ENCODE results near the gene BMAL1. TPM values are rescaled to one million over a fixed set of nuclear protein-coding genes. Genes with fewer than 3 reads are reported as not detected.

The BMAL1 gene
- total and polyA plus RNA-seq, 2 of the 8 experiments (the other 6 are each of a cell fraction or from before 2014, with no cell fraction given): 6.8 to 6.9 TPM

GRCh38 chr11:13229711-13230318, 47.8 kb upstream of the BMAL1 start:
- H2AFZ ChIP-seq (ENCODE audit: low read length): no peak overlapping the region
- no peaks in the 10 kb centered on the region for H4K20me1 ChIP-seq (replicated peaks in 1 of 2; ENCODE audit: control insufficient read depth in 1 of 2, insufficient read depth in 2 of 2, low read length in 2 of 2)
- no peak overlapping the region for H2AK5ac ChIP-seq (ENCODE audit: low read depth, low read length)
- ChIA-PET POLR2A (ENCODE audit: partially characterized antibody) (no interaction called here), CTCF (ENCODE audit: partially characterized antibody) (interaction anchor here (0.8 to 3.6 kb wide), 9 partner anchors 9 to 115 kb away, joined by 3 to 16 read pairs (median 3); no protein-coding TSS in a partner anchor)
- no peak overlapping the region for H4K5ac ChIP-seq (ENCODE audit: insufficient read length, low read depth, low read length)
- no peaks in the 10 kb centered on the region for H3K4me1 ChIP-seq (replicated peaks in 1 of 4; ENCODE audit: control insufficient read depth in 3 of 4, insufficient read depth in 4 of 4, low read length in 3 of 4)
- no peak overlapping the region for H3K4me2 ChIP-seq (ENCODE audit: insufficient read depth in 1 of 2, low read depth in 2 of 2, low read length in 2 of 2)
- H2BK20ac ChIP-seq (ENCODE audit: low read length): no peak overlapping the region
- no peak overlapping the region for H3K4me3 ChIP-seq (ENCODE audit: extremely low read depth in 1 of 4, insufficient read depth in 2 of 4, low read depth in 3 of 4, low read length in 4 of 4)
- no peak overlapping the region for H2BK5ac ChIP-seq (ENCODE audit: low read depth, low read length)
- no peak overlapping the region for H3K14ac ChIP-seq (ENCODE audit: insufficient read length)
- no peaks in the 10 kb centered on the region for H3K79me1 ChIP-seq (ENCODE audit: low read depth, low read length)
- no peak overlapping the region for H2BK120ac ChIP-seq (replicated peaks; ENCODE audit: low read depth, low read length)
- H3K9ac ChIP-seq (replicated peaks in 1 of 4; ENCODE audit: extremely low read depth in 1 of 4, low read depth in 3 of 4, low read length in 3 of 4): no peak overlapping the region
- DNase-seq (ENCODE audit: low read depth in 1 of 2, low spot score in 2 of 2) (no peak), FAIRE-seq (no peak)
- 65% methylated on average over 2 of the region's 2 CpGs; no CpG with 5 or more reads in 1 of the 2 experiments for WGBS, 2 experiments (ENCODE audit: extremely low coverage in 1 of 2, insufficient coverage in 1 of 2, insufficient read length in 1 of 2, insufficient replicate concordance in 2 of 2, low coverage in 1 of 2, low lambda C conversion rate in 2 of 2, missing lambda C conversion rate in 1 of 2)
- no peak overlapping the region for H3K56ac ChIP-seq (replicated peaks; ENCODE audit: insufficient read length, low read depth, low read length)
- H2BK12ac ChIP-seq (ENCODE audit: low read depth, low read length): no peak overlapping the region
- H3K23ac ChIP-seq (ENCODE audit: insufficient read length): no peak overlapping the region
- H3K79me2 ChIP-seq (ENCODE audit: control insufficient read depth in 1 of 2, insufficient read depth in 2 of 2, low read length in 2 of 2): no peaks in the 10 kb centered on the region
- no peaks in the 10 kb centered on the region for H3K27me3 ChIP-seq (replicated peaks in 1 of 4; ENCODE audit: control insufficient read depth in 3 of 4, extremely low read depth in 1 of 4, insufficient read depth in 3 of 4, low read length in 3 of 4)
- H3K4ac ChIP-seq (replicated peaks; ENCODE audit: insufficient read length, low read depth, low read length): no peak overlapping the region
- no peak overlapping the region for H4K91ac ChIP-seq (replicated peaks; ENCODE audit: insufficient read length, low read length)
- no peak overlapping the region for H3K18ac ChIP-seq (ENCODE audit: extremely low read depth, low read length)
- H3K36me3 ChIP-seq (ENCODE audit: control insufficient read depth in 2 of 4, insufficient read depth in 4 of 4, low read length in 3 of 4): no peaks in the 10 kb centered on the region
- no peak overlapping the region for H2BK15ac ChIP-seq (ENCODE audit: low read length)
- no peaks in the 10 kb centered on the region for H3K9me3 ChIP-seq (ENCODE audit: insufficient read depth in 2 of 2, low read depth in 1 of 2, low read length in 1 of 2)
- H4K8ac ChIP-seq (ENCODE audit: extremely low read depth, insufficient read depth, low read length): no peak overlapping the region
- no peaks in the 10 kb centered on the region for H3K23me2 ChIP-seq (ENCODE audit: low read depth, low read length)
- no peak overlapping the region for H3K27ac ChIP-seq (ENCODE audit: low read depth, low read length)
- TF ChIP-seq, protein P1, sequence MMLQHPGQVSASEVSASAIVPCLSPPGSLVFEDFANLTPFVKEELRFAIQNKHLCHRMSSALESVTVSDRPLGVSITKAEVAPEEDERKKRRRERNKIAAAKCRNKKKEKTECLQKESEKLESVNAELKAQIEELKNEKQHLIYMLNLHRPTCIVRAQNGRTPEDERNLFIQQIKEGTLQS (IDR thresholded peaks at IDR 0.05; ENCODE audit: insufficient read depth, low read depth, low read length): no peak
- TF ChIP-seq CBX8 (IDR thresholded peaks at IDR 0.05; ENCODE audit: borderline replicate concordance, low read depth, low read length): no peak
- no peak for TF ChIP-seq CBX5 (IDR thresholded peaks at IDR 0.05; ENCODE audit: low read depth, low read length)
- TF ChIP-seq POU5F1 (IDR thresholded peaks at IDR 0.05; ENCODE audit: low read depth, low read length): no peak
- no peak for TF ChIP-seq TAF7 (optimal IDR thresholded peaks at IDR 0.05; ENCODE audit: borderline replicate concordance, low read depth, low read length)
- TF ChIP-seq SIRT6 (IDR thresholded peaks at IDR 0.05; ENCODE audit: low read length): no peak
- TF ChIP-seq GABPA (IDR thresholded peaks at IDR 0.05; ENCODE audit: borderline replicate concordance, insufficient read depth, low read length): no peak
- TF ChIP-seq CEBPB (IDR thresholded peaks at IDR 0.05; ENCODE audit: low read depth, low read length): no peak
- TF ChIP-seq CTCF (IDR thresholded peaks at IDR 0.05; ENCODE audit: control extremely low read depth in 1 of 3, insufficient read depth in 1 of 3, low read depth in 1 of 3, low read length in 3 of 3): no peak
- TF ChIP-seq ASH2L (IDR thresholded peaks at IDR 0.05; ENCODE audit: low read length): no peak

All from H1 (cell line).